HG03108 (cell line): ENCODE results near the gene OMA1.
A peak's percentile ranks its signal among the peaks of the same experiment; 100 is the strongest.
"Not testable (repeated sequence)": the region's sequence is repeated elsewhere in the genome, so short reads cannot be mapped to it uniquely, and the experiment has no call there.

Experiments
- ATAC-seq: cut with Tn5 transposase; IDR thresholded peaks from one replicate; pipeline ENCODE4 v1.9.1; 2021; ENCODE audit warnings: moderate library complexity; ENCODE audit not compliant: unreplicated experiment

Gene OMA1

GRCh38 chr1:58546520-58547308 lies at the start of gene OMA1:
OMA1 (minus strand) TSS chr1:58546726; CDS start chr1:58539294, 7,432 bp downstream.
- peak; percentile 98 for ATAC-seq

- no peak for ATAC-seq
These were observed 48.0 kb upstream of the OMA1 start for GRCh38 chr1:58594546-58594945.

GRCh38 chr1:58592522-58593134 lies 46.1 kb upstream of the OMA1 start:
- ATAC-seq = no peak

- no peak for ATAC-seq
These were observed 45.3 kb upstream of the OMA1 start for GRCh38 chr1:58591806-58592205.

- no peak for ATAC-seq
These were observed 43.5 kb upstream of the OMA1 start for GRCh38 chr1:58590019-58590418.

- no peak for ATAC-seq
These were observed 41.9 kb upstream of the OMA1 start for GRCh38 chr1:58588396-58588795.

- no peak for ATAC-seq
These were observed 41.1 kb upstream of the OMA1 start for GRCh38 chr1:58587667-58588066.

- ATAC-seq = no peak
These were observed 39.7 kb upstream of the OMA1 start for GRCh38 chr1:58586271-58586670.

- no peak for ATAC-seq
These were observed 39.1 kb upstream of the OMA1 start for GRCh38 chr1:58585581-58586151.

GRCh38 chr1:58585166-58585565 lies 38.6 kb upstream of the OMA1 start:
- no peak for ATAC-seq

- no peak for ATAC-seq
These were observed 37.8 kb upstream of the OMA1 start for GRCh38 chr1:58584082-58584895.

- ATAC-seq = no peak
These were observed 37.0 kb upstream of the OMA1 start for GRCh38 chr1:58583496-58583895.

GRCh38 chr1:58582143-58582542 lies 35.6 kb upstream of the OMA1 start:
- ATAC-seq = not testable (repeated sequence)

- ATAC-seq = no peak
These were observed 35.1 kb upstream of the OMA1 start for GRCh38 chr1:58581641-58582040.

GRCh38 chr1:58580186-58580585 lies 33.7 kb upstream of the OMA1 start:
- ATAC-seq = no peak

GRCh38 chr1:58577654-58578030 lies 31.1 kb upstream of the OMA1 start:
- no peak for ATAC-seq

- ATAC-seq = no peak
These were observed 30.5 kb upstream of the OMA1 start, which contains the start of gene TACSTD2 for GRCh38 chr1:58576727-58577653. TACSTD2 (minus strand) TSS chr1:58577252; CDS start chr1:58577156, 96 bp downstream.

GRCh38 chr1:58576325-58576726 lies 29.8 kb upstream of the OMA1 start:
- ATAC-seq = no peak

- ATAC-seq = no peak
These were observed 29.2 kb upstream of the OMA1 start for GRCh38 chr1:58575551-58576324.
